HCT116 (cell line): ENCODE measurements around the gene ARMC8. TPM values are rescaled to one million over a fixed set of nuclear protein-coding genes. Genes with fewer than 3 reads are reported as not detected.

Experiments
- ATAC-seq: fragments of 200-7000 bp; cut with Tn5 transposase; 2 replicates; pipeline ENCODE4 v1.9.1; 2020; ENCODE audit warnings: mild to moderate bottlenecking, moderate library complexity
- BruUV-seq: library from RNA; stranded (reverse); fragments of 400-500 nt; replicated peaks from 2 replicates; lab custom pipeline; 2021; lab: Mats Ljungman, UMichigan
- CTCF ChIA-PET: fragments of 300-600 bp; sonication (Branson Sonifier 250); formaldehyde crosslinking; loops from one replicate; lab custom pipeline; 2021; ENCODE audit warnings: antibody characterized with exemption; lab: Charles Lee
- POLR2A ChIA-PET: fragments of 300-600, 350-600 bp; sonication (Branson Sonifier 250); formaldehyde crosslinking; loops from one replicate; lab custom pipeline; 2021; ENCODE audit warnings: antibody characterized with exemption; lab: Charles Lee
- RAD21 ChIA-PET, 2 experiments: fragments of 300-600 bp; sonication (Branson Sonifier 250); formaldehyde crosslinking; loops; one replicate each; lab custom pipeline; 2023; ENCODE audit warnings: low total read pairs in 2 of 2; ENCODE audit not compliant: uncharacterized antibody in 2 of 2, unreplicated experiment in 2 of 2, low non-redundant PET in 1 of 2; lab: Charles Lee
- DNase-seq: peaks from one replicate; pipeline ENCODE4 v3.0.0-alpha.2; 2010; ENCODE audit warnings: low read depth, low spot score
- H2AFZ ChIP-seq: fragments of 200-600 bp; shearing (Covaris generic), sonication (generic); 2 replicates; pipeline ENCODE4 v1.6.1; 2017; ENCODE audit warnings: low read depth, mixed run types, mixed read lengths, antibody characterized with exemption, low read length; ENCODE audit not compliant: poor library complexity, severe bottlenecking
- H3K27ac ChIP-seq: 2 replicates; pipeline ENCODE4 v1.5.1; 2012; ENCODE audit warnings: low read depth, low read length
- H3K27me3 ChIP-seq: fragments of 200-600 bp; sonication (generic); 2 replicates; pipeline ENCODE4 v1.6.1; 2016; ENCODE audit warnings: mixed run types, low read length, mixed read lengths; ENCODE audit not compliant: insufficient read depth
- H3K36me3 ChIP-seq, 2 experiments: fragments of 200-500 bp in 1 of 2; fragments of 200-600 bp in 1 of 2; sonication (Bioruptor generic) in 1 of 2; sonication (generic) in 1 of 2; 2 replicates each; pipeline versions ENCODE4 v1.5.1 to v1.6.1; 2014 to 2016; ENCODE audit warnings: low read length in 2 of 2, inconsistent platforms in 1 of 2, mixed read lengths in 1 of 2, mixed run types in 1 of 2; ENCODE audit not compliant: insufficient read depth in 2 of 2, control insufficient read depth in 1 of 2
- H3K4me1 ChIP-seq, 2 experiments: fragments of 200-600 bp in 1 of 2; sonication (generic) in 1 of 2; 2 replicates each; pipeline versions ENCODE4 v1.5.1 to v1.6.1; 2012 to 2017; ENCODE audit warnings: low read length in 2 of 2, inconsistent platforms in 1 of 2, mild to moderate bottlenecking in 1 of 2, mixed read lengths in 1 of 2, mixed run types in 1 of 2, moderate library complexity in 1 of 2; ENCODE audit not compliant: insufficient read depth in 2 of 2, control insufficient read depth in 1 of 2
- H3K4me2 ChIP-seq: fragments of 200-600 bp; sonication (generic); 2 replicates; pipeline ENCODE4 v1.6.1; 2017; ENCODE audit warnings: mixed run types, low read length, mixed read lengths
- H3K4me3 ChIP-seq, 2 experiments: fragments of 200-600 bp in 1 of 2; sonication (generic) in 1 of 2; replicated peaks in 1 of 2; 2 replicates each; pipeline ENCODE4 v1.5.1; 2011 to 2016; ENCODE audit warnings: low read length in 2 of 2, control low read depth in 1 of 2, low read depth in 1 of 2, mild to moderate bottlenecking in 1 of 2, mixed read lengths in 1 of 2, mixed run types in 1 of 2
- H3K79me2 ChIP-seq: fragments of 200-600 bp; sonication (generic); 2 replicates; pipeline ENCODE4 v1.6.1; 2017; ENCODE audit warnings: mild to moderate bottlenecking, mixed run types, low read length, moderate library complexity, mixed read lengths; ENCODE audit not compliant: insufficient read depth
- H3K9ac ChIP-seq: fragments of 200-600 bp; sonication (generic); 2 replicates; pipeline ENCODE4 v1.6.1; 2016; ENCODE audit warnings: low read length, mixed read lengths
- H3K9me2 ChIP-seq: fragments of 200-600 bp; sonication (generic), shearing (Covaris generic); 2 replicates; pipeline ENCODE4 v1.6.1; 2017; ENCODE audit warnings: mixed run types, mild to moderate bottlenecking, moderate library complexity; ENCODE audit not compliant: insufficient read depth
- H3K9me3 ChIP-seq, 2 experiments: fragments of 200-500 bp in 1 of 2; fragments of 200-600 bp in 1 of 2; sonication (Bioruptor generic) in 1 of 2; sonication (generic) in 1 of 2; 2 replicates each; pipeline ENCODE4 v1.6.1; 2014 to 2017; ENCODE audit warnings: low read length in 2 of 2, mixed read lengths in 2 of 2, inconsistent platforms in 1 of 2, low read depth in 1 of 2, mild to moderate bottlenecking in 1 of 2, mixed run types in 1 of 2, moderate library complexity in 1 of 2; ENCODE audit not compliant: control insufficient read depth in 1 of 2, insufficient read depth in 1 of 2
- H4K20me1 ChIP-seq: fragments of 200-600 bp; sonication (generic), shearing (Covaris generic); 2 replicates; pipeline ENCODE4 v1.6.1; 2017; ENCODE audit warnings: mixed run types, mild to moderate bottlenecking, moderate library complexity; ENCODE audit not compliant: insufficient read depth
- ATF3 ChIP-seq: IDR thresholded peaks from 2 replicates; pipeline ENCODE4 v1.6.1; 2012
- EGR1 ChIP-seq: IDR thresholded peaks from 2 replicates; pipeline ENCODE4 v1.6.1; 2012; ENCODE audit warnings: low read depth
- ELF1 ChIP-seq: IDR thresholded peaks from 2 replicates; pipeline ENCODE4 v1.6.1; 2012; ENCODE audit warnings: low read depth, borderline replicate concordance
- EZH2phosphoT487 ChIP-seq: fragments of 200-600 bp; IDR thresholded peaks from 2 replicates; pipeline ENCODE4 v1.6.1; 2018; ENCODE audit warnings: antibody characterized with exemption, borderline replicate concordance
- FOSL1 ChIP-seq: IDR thresholded peaks from 2 replicates; pipeline ENCODE4 v1.6.1; 2012; ENCODE audit warnings: low read depth
- JUND ChIP-seq: IDR thresholded peaks from 2 replicates; pipeline ENCODE4 v1.6.1; 2012
- SP1 ChIP-seq: IDR thresholded peaks from 2 replicates; pipeline ENCODE4 v1.6.1; 2012; ENCODE audit warnings: low read depth
- SRF ChIP-seq: IDR thresholded peaks from 2 replicates; pipeline ENCODE4 v1.6.1; 2012; ENCODE audit warnings: low read depth
- ZFX ChIP-seq: fragments of 450-650 bp; IDR thresholded peaks from 2 replicates; pipeline ENCODE4 v1.6.1; 2017
- intact Hi-C: fragments of 100-400 bp; cut with micrococcal nuclease; formaldehyde crosslinking; loops from 2 replicates; pipeline ENCODE4 v1.10.0; 2022
- total RNA-seq: library from RNA; stranded (reverse); gene quantifications from one replicate; pipeline ENCODE4 v1.2.1, GENCODE V29; 2021; ENCODE audit not compliant: unreplicated experiment
- TF ChIP-seq, protein P1 (sequence below): IDR thresholded peaks from 2 replicates; pipeline ENCODE4 v1.6.1; 2012; ENCODE audit warnings: low read depth

Gene ARMC8
- total RNA-seq, 1 experiment from 2014 or later: 36.2 TPM

DNA sequence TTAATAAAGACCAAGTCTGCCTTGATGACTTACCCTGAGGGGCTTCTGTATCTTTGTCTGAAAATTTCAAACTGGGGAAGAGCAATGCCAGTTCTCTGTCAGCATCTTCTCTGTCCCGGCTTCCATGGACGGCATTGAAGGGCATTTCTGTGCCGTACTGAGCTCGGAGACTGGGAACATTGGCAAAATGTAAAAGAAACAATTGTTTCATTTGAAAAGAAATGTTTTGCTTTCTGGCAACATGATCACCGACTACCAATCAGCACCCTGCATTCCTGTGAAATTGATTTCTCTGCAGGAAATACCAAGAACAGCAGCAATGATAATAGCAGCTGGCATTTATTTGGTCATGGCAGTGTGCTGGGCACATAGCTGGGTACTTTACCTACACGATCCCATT is 116.4 kb downstream of the ARMC8 start:
- Histone ChIP-seq H3K9me3 (no peaks in the 10 kb centered on the region), H3K4me2 (no peak overlapping the region), H3K4me3 (no peak overlapping the region), H2AFZ (no peak overlapping the region), H3K36me3 (no peaks in the 10 kb centered on the region; a peak in 1 of 4 replicates), H3K9me2 (no peaks in the 10 kb centered on the region)
- intact Hi-C loops: no loop called here
- CTCF ChIA-PET: no interaction called here
- TF ChIP-seq EZH2phosphoT487: no peak
- TF ChIP-seq ATF3: no peak
- TF ChIP-seq FOSL1: no peak
- TF ChIP-seq, all 23 proteins: peak for 0
- POLR2A ChIA-PET: no interaction called here
- no peak overlapping the region for H3K27ac ChIP-seq
- H3K79me2 ChIP-seq: no peaks in the 10 kb centered on the region
- no peaks in the 10 kb centered on the region for H4K20me1 ChIP-seq
- RAD21 ChIA-PET: no interaction called here
- ATAC-seq: no peak
- no peaks in the 10 kb centered on the region for H3K27me3 ChIP-seq
- no peak overlapping the region for H3K9ac ChIP-seq
- no peaks in the 10 kb centered on the region for H3K4me1 ChIP-seq
- no TSS peak for BruUV-seq
- no peak for DNase-seq

- intact Hi-C loops: no loop called here
- H3K9me3 ChIP-seq: no peaks in the 10 kb centered on the region
- H3K27ac ChIP-seq: no peak overlapping the region
- no peak for DNase-seq
- no peak overlapping the region for H3K9ac ChIP-seq
- H3K4me2 ChIP-seq: no peak overlapping the region
- H3K4me3 ChIP-seq: no peak overlapping the region
- H2AFZ ChIP-seq: no peak overlapping the region
- no peaks in the 10 kb centered on the region for H3K27me3 ChIP-seq
- no peaks in the 10 kb centered on the region for H4K20me1 ChIP-seq
- POLR2A ChIA-PET: interaction anchor here (1.3 kb wide), 1 partner anchor 9 kb away, joined by 5 read pairs; no protein-coding TSS in a partner anchor
- no peaks in the 10 kb centered on the region for H3K36me3 ChIP-seq
- H3K79me2 ChIP-seq: no peaks in the 10 kb centered on the region
- no TSS peak for BruUV-seq
- CTCF ChIA-PET: no interaction called here
- no peak for TF ChIP-seq SRF
- TF ChIP-seq ELF1: no peak
- no peak for TF ChIP-seq SP1
- no peak for TF ChIP-seq ATF3
- TF ChIP-seq EGR1: no peak
- TF ChIP-seq, protein P1, sequence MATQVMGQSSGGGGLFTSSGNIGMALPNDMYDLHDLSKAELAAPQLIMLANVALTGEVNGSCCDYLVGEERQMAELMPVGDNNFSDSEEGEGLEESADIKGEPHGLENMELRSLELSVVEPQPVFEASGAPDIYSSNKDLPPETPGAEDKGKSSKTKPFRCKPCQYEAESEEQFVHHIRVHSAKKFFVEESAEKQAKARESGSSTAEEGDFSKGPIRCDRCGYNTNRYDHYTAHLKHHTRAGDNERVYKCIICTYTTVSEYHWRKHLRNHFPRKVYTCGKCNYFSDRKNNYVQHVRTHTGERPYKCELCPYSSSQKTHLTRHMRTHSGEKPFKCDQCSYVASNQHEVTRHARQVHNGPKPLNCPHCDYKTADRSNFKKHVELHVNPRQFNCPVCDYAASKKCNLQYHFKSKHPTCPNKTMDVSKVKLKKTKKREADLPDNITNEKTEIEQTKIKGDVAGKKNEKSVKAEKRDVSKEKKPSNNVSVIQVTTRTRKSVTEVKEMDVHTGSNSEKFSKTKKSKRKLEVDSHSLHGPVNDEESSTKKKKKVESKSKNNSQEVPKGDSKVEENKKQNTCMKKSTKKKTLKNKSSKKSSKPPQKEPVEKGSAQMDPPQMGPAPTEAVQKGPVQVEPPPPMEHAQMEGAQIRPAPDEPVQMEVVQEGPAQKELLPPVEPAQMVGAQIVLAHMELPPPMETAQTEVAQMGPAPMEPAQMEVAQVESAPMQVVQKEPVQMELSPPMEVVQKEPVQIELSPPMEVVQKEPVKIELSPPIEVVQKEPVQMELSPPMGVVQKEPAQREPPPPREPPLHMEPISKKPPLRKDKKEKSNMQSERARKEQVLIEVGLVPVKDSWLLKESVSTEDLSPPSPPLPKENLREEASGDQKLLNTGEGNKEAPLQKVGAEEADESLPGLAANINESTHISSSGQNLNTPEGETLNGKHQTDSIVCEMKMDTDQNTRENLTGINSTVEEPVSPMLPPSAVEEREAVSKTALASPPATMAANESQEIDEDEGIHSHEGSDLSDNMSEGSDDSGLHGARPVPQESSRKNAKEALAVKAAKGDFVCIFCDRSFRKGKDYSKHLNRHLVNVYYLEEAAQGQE: no peak
- no peak for TF ChIP-seq ZFX
- no peak for TF ChIP-seq JUND
- RAD21 ChIA-PET: no interaction called here
- ATAC-seq: no peak
- no peaks in the 10 kb centered on the region for H3K4me1 ChIP-seq
- no peaks in the 10 kb centered on the region; the same call in 1 of the 2 replicates for H3K9me2 ChIP-seq
Measured at GRCh38 chr3:138307899-138308298, 120.8 kb downstream of the ARMC8 start.
